HG03280 (cell line): ENCODE data around the gene NHS.

Source experiments
- ATAC-seq: cut with Tn5 transposase; IDR thresholded peaks from one replicate; pipeline ENCODE4 v1.9.1; 2021; ENCODE audit warnings: mild to moderate bottlenecking, moderate library complexity; ENCODE audit not compliant: unreplicated experiment

NHS gene

GRCh38 chrX:17748684-17749083 is 373.7 kb downstream of the NHS start:
- ATAC-seq = no peak

- ATAC-seq = no peak
Observed at GRCh38 chrX:17750436-17750835, 375.4 kb downstream of the NHS start.

GRCh38 chrX:17758382-17758781 is 383.4 kb downstream of the NHS start:
- no peak for ATAC-seq

GRCh38 chrX:17759990-17760389 is 385.0 kb downstream of the NHS start:
- ATAC-seq = no peak

GRCh38 chrX:17767734-17768133 is 392.7 kb downstream of the NHS start:
- ATAC-seq = no peak

GRCh38 chrX:17768997-17769396 is 394.0 kb downstream of the NHS start:
- no peak for ATAC-seq

- ATAC-seq = no peak
Observed at GRCh38 chrX:17769701-17770269, 394.8 kb downstream of the NHS start.

- ATAC-seq = no peak
Observed at GRCh38 chrX:17773221-17773876, 398.3 kb downstream of the NHS start.

GRCh38 chrX:17774053-17774452 is 399.1 kb downstream of the NHS start:
- no peak for ATAC-seq

GRCh38 chrX:17778997-17779396 is 404.0 kb downstream of the NHS start:
- ATAC-seq = no peak

- ATAC-seq = no peak
Observed at GRCh38 chrX:17779434-17779833, 404.4 kb downstream of the NHS start.
